HG02678 (cell line): ENCODE data around the gene LCP1.

Experiments used
- ATAC-seq: cut with Tn5 transposase; IDR thresholded peaks from one replicate; pipeline ENCODE4 v1.9.1; 2021; ENCODE audit warnings: mild to moderate bottlenecking, moderate library complexity; ENCODE audit not compliant: unreplicated experiment

Gene LCP1

GRCh38 chr13:46131705-46132104, 50.3 kb downstream of the LCP1 start:
- ATAC-seq, result no peak

- no peak for ATAC-seq
Measured at GRCh38 chr13:46129955-46130618, 51.9 kb downstream of the LCP1 start.

- no peak for ATAC-seq
Measured at GRCh38 chr13:46129124-46129523, 52.9 kb downstream of the LCP1 start.

- ATAC-seq, result no peak
Measured at GRCh38 chr13:46127358-46128023, 54.5 kb downstream of the LCP1 start.

- ATAC-seq, result peak; percentile 75
Measured at GRCh38 chr13:46126552-46127357, 55.2 kb downstream of the LCP1 start.

- ATAC-seq, result no peak
Measured at GRCh38 chr13:46126056-46126455, 55.9 kb downstream of the LCP1 start.

GRCh38 chr13:46124967-46125933, 56.7 kb downstream of the LCP1 start:
- ATAC-seq, result no peak

- no peak for ATAC-seq
Measured at GRCh38 chr13:46124531-46124966, 57.4 kb downstream of the LCP1 start.

- ATAC-seq, result no peak
Measured at GRCh38 chr13:46122304-46122703, 59.7 kb downstream of the LCP1 start.

- ATAC-seq, result no peak
Measured at GRCh38 chr13:46121597-46122163, 60.3 kb downstream of the LCP1 start.

- no peak for ATAC-seq
Measured at GRCh38 chr13:46121033-46121432, 60.9 kb downstream of the LCP1 start.

GRCh38 chr13:46119883-46120614, 61.9 kb downstream of the LCP1 start:
- no peak for ATAC-seq

- no peak for ATAC-seq
Measured at GRCh38 chr13:46116653-46117502, 65.1 kb downstream of the LCP1 start.

GRCh38 chr13:46114613-46115012, 67.4 kb downstream of the LCP1 start:
- no peak for ATAC-seq

- ATAC-seq, result no peak
Measured at GRCh38 chr13:46113596-46113995, 68.4 kb downstream of the LCP1 start.

- ATAC-seq, result no peak
Measured at GRCh38 chr13:46111151-46111550, 70.8 kb downstream of the LCP1 start.

GRCh38 chr13:46109451-46109850, 72.5 kb downstream of the LCP1 start:
- no peak for ATAC-seq

- ATAC-seq, result no peak
Measured at GRCh38 chr13:46106839-46107371, 75.1 kb downstream of the LCP1 start.
